ENCODE data around the gene SEMA4C. TPM values are rescaled to one million over a fixed set of nuclear protein-coding genes. Genes with fewer than 3 reads are reported as not detected.

SEMA4C gene
- total and polyA plus RNA-seq, 9 of the 15 experiments (the other 6 are each of a cell fraction or from before 2014, with no cell fraction given) = 0.32 to 59.7 (median 23.9) TPM

DNA sequence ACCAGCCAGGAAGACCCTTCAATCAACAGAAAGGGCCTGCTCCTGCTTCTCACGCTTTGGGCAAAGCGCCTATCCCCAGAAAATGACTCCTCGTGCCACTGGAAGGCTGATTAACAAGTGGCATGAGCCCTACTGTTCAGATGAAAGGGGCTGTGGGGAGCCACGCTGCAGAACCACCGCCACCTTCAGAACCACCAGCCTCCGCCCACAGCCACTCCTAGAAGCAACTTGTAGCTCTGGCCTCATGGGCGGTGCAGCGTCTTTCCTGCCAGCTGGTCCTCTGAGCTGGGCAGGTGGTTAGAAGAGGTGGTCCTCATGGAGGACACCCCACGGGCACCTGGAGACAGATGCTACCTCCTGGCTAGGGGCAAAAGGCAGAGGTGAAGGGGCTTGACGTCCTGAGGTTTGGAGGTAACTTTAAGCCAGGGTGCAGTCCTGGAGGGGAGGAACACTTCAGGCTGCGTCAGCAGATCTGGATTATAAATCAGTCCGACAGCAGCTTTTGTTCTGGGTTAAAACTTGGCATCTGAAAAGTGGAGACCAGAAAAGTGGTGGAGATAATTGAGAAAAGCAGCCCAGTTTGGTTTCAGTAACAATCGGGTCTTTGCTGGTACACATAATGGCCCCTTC, 861 bp upstream of the SEMA4C start:
- CTCF ChIA-PET (ENCODE audit: low intra/inter-chr PET ratio) = interaction anchor here (1.5 kb wide), 1 partner anchor 90 kb away, joined by 5 read pairs; no protein-coding TSS in a partner anchor
- peak in 3 of 4 experiments; percentile 38 to 71 (median 45) for DNase-seq (ENCODE audit: extremely low read depth in 1 of 4, low spot score in 3 of 4)
- peak overlapping the region; percentile 71 for H2AFZ ChIP-seq (ENCODE audit: low read depth, low read length)
- peak; percentile 13; the same call in 2 of the 3 replicates for ATAC-seq
- TSS peak; percentile 75 for BruUV-seq (replicated peaks)
- peak overlapping the region; percentile 97 for H3K4me3 ChIP-seq
- peaks cover 46 to 89% of the 10 kb centered on the region in 2 experiments for H3K4me1 ChIP-seq (replicated peaks in 1 of 2; ENCODE audit: control insufficient read depth in 2 of 2, insufficient read depth in 2 of 2, low read length in 2 of 2)
- peaks cover 29% of the 10 kb centered on the region for H3K36me3 ChIP-seq (ENCODE audit: control insufficient read depth, insufficient read depth, low read length)
- peak overlapping the region; percentile 90 to 100 for H3K9ac ChIP-seq (ENCODE audit: insufficient read depth in 1 of 2, low read depth in 2 of 2, low read length in 2 of 2)
- peak overlapping the region; percentile 93 for H3K4me2 ChIP-seq (ENCODE audit: insufficient read depth, low read length)
- peak overlapping the region; percentile 95 for H3K27ac ChIP-seq (ENCODE audit: extremely low read depth, low read depth, low read length)
- H3K9me3 ChIP-seq (replicated peaks; ENCODE audit: control insufficient read depth, insufficient read depth, low read depth, low read length) = no peaks in the 10 kb centered on the region
- in situ Hi-C loops (cut with MboI) (loop anchor here (25.0 kb wide), 1 partner anchor 242 kb away; the partner anchor contains the start of gene ANKRD36), intact Hi-C loops (cut with micrococcal nuclease) (loop anchor here (5.0 kb wide), 1 partner anchor 82 kb away; no protein-coding TSS in a partner anchor)
- peaks cover 16% of the 10 kb centered on the region; the same call in 1 of the 2 replicates for H4K20me1 ChIP-seq (replicated peaks; ENCODE audit: control insufficient read depth, insufficient read depth, low read length)
- no peaks in the 10 kb centered on the region for H3K27me3 ChIP-seq (ENCODE audit: control insufficient read depth in 2 of 2, insufficient read depth in 2 of 2, low read length in 2 of 2)
- 0% methylated on average over 11 of the region's 13 CpGs for WGBS (ENCODE audit: insufficient coverage, low coverage, missing lambda C conversion rate)
- FAIRE-seq = peak; percentile 89
- peaks cover 12% of the 10 kb centered on the region for H3K9me1 ChIP-seq (ENCODE audit: control insufficient read depth, insufficient read depth, low read length)
- POLR2A ChIA-PET = interaction anchor here (0.6 to 6.2 kb wide), 13 partner anchors 9 to 228 kb away, joined by 3 to 67 read pairs (median 4); partner anchors contain the start of gene ANKRD39
- H3K79me2 ChIP-seq (ENCODE audit: control insufficient read depth, insufficient read depth, low read length) = peaks cover 70% of the 10 kb centered on the region
- no peak for TF ChIP-seq ZNF57 (CRISPR knock-in tag; IDR thresholded peaks at IDR 0.05)
- TF ChIP-seq MCM5 (IDR thresholded peaks at IDR 0.05; ENCODE audit: low read depth) = no peak
- TF ChIP-seq, protein P1, sequence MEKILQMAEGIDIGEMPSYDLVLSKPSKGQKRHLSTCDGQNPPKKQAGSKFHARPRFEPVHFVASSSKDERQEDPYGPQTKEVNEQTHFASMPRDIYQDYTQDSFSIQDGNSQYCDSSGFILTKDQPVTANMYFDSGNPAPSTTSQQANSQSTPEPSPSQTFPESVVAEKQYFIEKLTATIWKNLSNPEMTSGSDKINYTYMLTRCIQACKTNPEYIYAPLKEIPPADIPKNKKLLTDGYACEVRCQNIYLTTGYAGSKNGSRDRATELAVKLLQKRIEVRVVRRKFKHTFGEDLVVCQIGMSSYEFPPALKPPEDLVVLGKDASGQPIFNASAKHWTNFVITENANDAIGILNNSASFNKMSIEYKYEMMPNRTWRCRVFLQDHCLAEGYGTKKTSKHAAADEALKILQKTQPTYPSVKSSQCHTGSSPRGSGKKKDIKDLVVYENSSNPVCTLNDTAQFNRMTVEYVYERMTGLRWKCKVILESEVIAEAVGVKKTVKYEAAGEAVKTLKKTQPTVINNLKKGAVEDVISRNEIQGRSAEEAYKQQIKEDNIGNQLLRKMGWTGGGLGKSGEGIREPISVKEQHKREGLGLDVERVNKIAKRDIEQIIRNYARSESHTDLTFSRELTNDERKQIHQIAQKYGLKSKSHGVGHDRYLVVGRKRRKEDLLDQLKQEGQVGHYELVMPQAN (IDR thresholded peaks at IDR 0.05; ENCODE audit: borderline replicate concordance) = peak; percentile 68; the same call in 1 of the 2 replicates
- TF ChIP-seq SIN3A (IDR thresholded peaks at IDR 0.05; ENCODE audit: borderline replicate concordance in 2 of 2, control insufficient read depth in 1 of 2, low read depth in 2 of 2, low read length in 2 of 2) = peak in 1 of 2 experiments; percentile 45; a peak in 1 of 4 replicates
- TF ChIP-seq ZNF41 (CRISPR knock-in tag; conservative IDR thresholded peaks at IDR 0.05) = no peak
- peak; percentile 39; the same call in 1 of the 2 replicates for TF ChIP-seq CREM (IDR thresholded peaks at IDR 0.05; ENCODE audit: low read depth)
- no peak for TF ChIP-seq NFYB (IDR thresholded peaks at IDR 0.05; ENCODE audit: extremely low read depth, insufficient read length)
- TF ChIP-seq RBM15 (IDR thresholded peaks at IDR 0.05; ENCODE audit: insufficient read depth, low read length) = no peak
- TF ChIP-seq, protein P2, sequence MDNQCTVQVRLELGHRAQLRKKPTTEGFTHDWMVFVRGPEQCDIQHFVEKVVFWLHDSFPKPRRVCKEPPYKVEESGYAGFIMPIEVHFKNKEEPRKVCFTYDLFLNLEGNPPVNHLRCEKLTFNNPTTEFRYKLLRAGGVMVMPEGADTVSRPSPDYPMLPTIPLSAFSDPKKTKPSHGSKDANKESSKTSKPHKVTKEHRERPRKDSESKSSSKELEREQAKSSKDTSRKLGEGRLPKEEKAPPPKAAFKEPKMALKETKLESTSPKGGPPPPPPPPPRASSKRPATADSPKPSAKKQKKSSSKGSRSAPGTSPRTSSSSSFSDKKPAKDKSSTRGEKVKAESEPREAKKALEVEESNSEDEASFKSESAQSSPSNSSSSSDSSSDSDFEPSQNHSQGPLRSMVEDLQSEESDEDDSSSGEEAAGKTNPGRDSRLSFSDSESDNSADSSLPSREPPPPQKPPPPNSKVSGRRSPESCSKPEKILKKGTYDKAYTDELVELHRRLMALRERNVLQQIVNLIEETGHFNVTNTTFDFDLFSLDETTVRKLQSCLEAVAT (IDR thresholded peaks at IDR 0.05) = peak in 1 of 2 experiments; percentile 64; a peak in 2 of 4 replicates
- TF ChIP-seq CAMTA2 (CRISPR knock-in tag; conservative IDR thresholded peaks at IDR 0.05) = no peak
- TF ChIP-seq HDAC8 (tag; IDR thresholded peaks at IDR 0.05) = no peak
- peak; percentile 47; the same call in 1 of the 2 replicates for TF ChIP-seq NR2C2 (CRISPR knock-in tag; IDR thresholded peaks at IDR 0.05)
- TF ChIP-seq NR2C2 (tag; IDR thresholded peaks at IDR 0.05) = no peak; the same call in 1 of the 2 replicates
